ENCODE results near the gene CDK8.

GRCh38 chr13:26449063-26449848 lies 195.3 kb downstream of the CDK8 start:
- TF ChIP-seq CTCF (IDR thresholded peaks at IDR 0.05; ENCODE audit: poor library complexity), result no peak
- no peak for TF ChIP-seq EZH2 (IDR thresholded peaks at IDR 0.05; ENCODE audit: borderline replicate concordance)
